ENCODE measurements around the gene OGFOD3. TPM values are rescaled to one million over a fixed set of nuclear protein-coding genes. Genes with fewer than 3 reads are reported as not detected.
A peak's percentile ranks its signal among the peaks of the same experiment; 100 is the strongest.

Gene OGFOD3
- total and polyA plus RNA-seq, 9 of the 15 experiments (the other 6 are each of a cell fraction or from before 2014, with no cell fraction given): 0.69 to 44.7 (median 18.9) TPM

DNA sequence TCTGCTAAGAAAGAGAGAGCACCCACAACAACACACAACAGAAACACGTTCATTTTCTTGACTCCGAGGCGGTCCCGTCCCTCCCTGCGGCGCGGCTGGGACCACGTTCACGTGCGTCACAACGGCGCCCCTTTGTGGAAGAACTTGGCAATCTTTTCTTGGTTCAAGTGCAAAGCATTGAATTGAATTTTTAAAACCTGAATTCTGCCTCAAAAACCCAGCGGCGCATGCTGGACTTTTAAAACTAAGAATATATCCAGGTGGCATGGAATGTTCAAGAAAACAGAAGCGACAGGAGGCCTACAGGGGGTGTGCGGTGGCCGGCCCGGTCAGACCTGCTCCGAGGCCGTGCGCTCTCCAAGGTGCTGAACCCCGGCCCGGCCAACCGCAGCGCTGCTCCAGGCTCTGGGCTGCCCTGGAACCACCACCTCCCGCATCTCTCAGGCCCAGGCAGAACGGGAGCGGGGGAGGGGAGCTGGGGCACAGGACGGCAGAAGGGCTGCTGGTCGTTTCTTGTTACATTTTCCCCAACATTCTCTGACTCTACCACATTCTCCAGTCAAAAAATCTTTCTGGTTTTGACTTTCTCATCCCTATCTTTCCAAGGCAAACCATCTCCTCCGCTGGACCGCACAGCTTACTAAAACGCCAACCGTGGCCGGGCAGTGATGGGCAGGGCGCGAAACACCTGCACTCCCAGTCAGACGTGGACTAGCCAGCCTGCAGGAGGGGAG lies 3.7 kb downstream of the OGFOD3 start (continued):
- no peak for TF ChIP-seq RUNX1 (IDR thresholded peaks at IDR 0.05; ENCODE audit: low read depth)
- TF ChIP-seq, protein P1, sequence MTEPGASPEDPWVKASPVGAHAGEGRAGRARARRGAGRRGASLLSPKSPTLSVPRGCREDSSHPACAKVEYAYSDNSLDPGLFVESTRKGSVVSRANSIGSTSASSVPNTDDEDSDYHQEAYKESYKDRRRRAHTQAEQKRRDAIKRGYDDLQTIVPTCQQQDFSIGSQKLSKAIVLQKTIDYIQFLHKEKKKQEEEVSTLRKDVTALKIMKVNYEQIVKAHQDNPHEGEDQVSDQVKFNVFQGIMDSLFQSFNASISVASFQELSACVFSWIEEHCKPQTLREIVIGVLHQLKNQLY (CRISPR knock-in tag; conservative IDR thresholded peaks at IDR 0.05): peak in 1 of 2 experiments; percentile 91; a peak in 2 of 4 replicates
- no peak for TF ChIP-seq BCL6 (CRISPR knock-in tag; IDR thresholded peaks at IDR 0.05)
- TF ChIP-seq, protein P2, sequence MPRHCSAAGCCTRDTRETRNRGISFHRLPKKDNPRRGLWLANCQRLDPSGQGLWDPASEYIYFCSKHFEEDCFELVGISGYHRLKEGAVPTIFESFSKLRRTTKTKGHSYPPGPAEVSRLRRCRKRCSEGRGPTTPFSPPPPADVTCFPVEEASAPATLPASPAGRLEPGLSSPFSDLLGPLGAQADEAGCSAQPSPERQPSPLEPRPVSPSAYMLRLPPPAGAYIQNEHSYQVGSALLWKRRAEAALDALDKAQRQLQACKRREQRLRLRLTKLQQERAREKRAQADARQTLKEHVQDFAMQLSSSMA (CRISPR knock-in tag; IDR thresholded peaks at IDR 0.05): no peak
- TF ChIP-seq CTBP1 (IDR thresholded peaks at IDR 0.05; ENCODE audit: borderline replicate concordance): peak; percentile 64; the same call in 1 of the 2 replicates
- no peak for TF ChIP-seq PPARD (CRISPR knock-in tag; IDR thresholded peaks at IDR 0.05)
- no peak for TF ChIP-seq PHF20 (IDR thresholded peaks at IDR 0.05; ENCODE audit: partially characterized antibody)
- TF ChIP-seq SAP30 (IDR thresholded peaks at IDR 0.05; ENCODE audit: borderline replicate concordance, insufficient read depth, low read depth, low read length, poor library complexity, severe bottlenecking): peak; percentile 74
- TF ChIP-seq MCM5 (IDR thresholded peaks at IDR 0.05; ENCODE audit: low read depth): no peak
- TF ChIP-seq POLR2A (conservative IDR thresholded peaks at IDR 0.05): no peak
- TF ChIP-seq, protein P3, sequence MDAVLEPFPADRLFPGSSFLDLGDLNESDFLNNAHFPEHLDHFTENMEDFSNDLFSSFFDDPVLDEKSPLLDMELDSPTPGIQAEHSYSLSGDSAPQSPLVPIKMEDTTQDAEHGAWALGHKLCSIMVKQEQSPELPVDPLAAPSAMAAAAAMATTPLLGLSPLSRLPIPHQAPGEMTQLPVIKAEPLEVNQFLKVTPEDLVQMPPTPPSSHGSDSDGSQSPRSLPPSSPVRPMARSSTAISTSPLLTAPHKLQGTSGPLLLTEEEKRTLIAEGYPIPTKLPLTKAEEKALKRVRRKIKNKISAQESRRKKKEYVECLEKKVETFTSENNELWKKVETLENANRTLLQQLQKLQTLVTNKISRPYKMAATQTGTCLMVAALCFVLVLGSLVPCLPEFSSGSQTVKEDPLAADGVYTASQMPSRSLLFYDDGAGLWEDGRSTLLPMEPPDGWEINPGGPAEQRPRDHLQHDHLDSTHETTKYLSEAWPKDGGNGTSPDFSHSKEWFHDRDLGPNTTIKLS (IDR thresholded peaks at IDR 0.05; ENCODE audit: borderline replicate concordance, low read depth): no peak
- TF ChIP-seq, protein P4, sequence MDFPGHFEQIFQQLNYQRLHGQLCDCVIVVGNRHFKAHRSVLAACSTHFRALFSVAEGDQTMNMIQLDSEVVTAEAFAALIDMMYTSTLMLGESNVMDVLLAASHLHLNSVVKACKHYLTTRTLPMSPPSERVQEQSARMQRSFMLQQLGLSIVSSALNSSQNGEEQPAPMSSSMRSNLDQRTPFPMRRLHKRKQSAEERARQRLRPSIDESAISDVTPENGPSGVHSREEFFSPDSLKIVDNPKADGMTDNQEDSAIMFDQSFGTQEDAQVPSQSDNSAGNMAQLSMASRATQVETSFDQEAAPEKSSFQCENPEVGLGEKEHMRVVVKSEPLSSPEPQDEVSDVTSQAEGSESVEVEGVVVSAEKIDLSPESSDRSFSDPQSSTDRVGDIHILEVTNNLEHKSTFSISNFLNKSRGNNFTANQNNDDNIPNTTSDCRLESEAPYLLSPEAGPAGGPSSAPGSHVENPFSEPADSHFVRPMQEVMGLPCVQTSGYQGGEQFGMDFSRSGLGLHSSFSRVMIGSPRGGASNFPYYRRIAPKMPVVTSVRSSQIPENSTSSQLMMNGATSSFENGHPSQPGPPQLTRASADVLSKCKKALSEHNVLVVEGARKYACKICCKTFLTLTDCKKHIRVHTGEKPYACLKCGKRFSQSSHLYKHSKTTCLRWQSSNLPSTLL (IDR thresholded peaks at IDR 0.05): no peak
- TF ChIP-seq ZNF316 (IDR thresholded peaks at IDR 0.05): no peak
- TF ChIP-seq, protein P5, sequence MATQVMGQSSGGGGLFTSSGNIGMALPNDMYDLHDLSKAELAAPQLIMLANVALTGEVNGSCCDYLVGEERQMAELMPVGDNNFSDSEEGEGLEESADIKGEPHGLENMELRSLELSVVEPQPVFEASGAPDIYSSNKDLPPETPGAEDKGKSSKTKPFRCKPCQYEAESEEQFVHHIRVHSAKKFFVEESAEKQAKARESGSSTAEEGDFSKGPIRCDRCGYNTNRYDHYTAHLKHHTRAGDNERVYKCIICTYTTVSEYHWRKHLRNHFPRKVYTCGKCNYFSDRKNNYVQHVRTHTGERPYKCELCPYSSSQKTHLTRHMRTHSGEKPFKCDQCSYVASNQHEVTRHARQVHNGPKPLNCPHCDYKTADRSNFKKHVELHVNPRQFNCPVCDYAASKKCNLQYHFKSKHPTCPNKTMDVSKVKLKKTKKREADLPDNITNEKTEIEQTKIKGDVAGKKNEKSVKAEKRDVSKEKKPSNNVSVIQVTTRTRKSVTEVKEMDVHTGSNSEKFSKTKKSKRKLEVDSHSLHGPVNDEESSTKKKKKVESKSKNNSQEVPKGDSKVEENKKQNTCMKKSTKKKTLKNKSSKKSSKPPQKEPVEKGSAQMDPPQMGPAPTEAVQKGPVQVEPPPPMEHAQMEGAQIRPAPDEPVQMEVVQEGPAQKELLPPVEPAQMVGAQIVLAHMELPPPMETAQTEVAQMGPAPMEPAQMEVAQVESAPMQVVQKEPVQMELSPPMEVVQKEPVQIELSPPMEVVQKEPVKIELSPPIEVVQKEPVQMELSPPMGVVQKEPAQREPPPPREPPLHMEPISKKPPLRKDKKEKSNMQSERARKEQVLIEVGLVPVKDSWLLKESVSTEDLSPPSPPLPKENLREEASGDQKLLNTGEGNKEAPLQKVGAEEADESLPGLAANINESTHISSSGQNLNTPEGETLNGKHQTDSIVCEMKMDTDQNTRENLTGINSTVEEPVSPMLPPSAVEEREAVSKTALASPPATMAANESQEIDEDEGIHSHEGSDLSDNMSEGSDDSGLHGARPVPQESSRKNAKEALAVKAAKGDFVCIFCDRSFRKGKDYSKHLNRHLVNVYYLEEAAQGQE (IDR thresholded peaks at IDR 0.05; ENCODE audit: borderline replicate concordance): peak; percentile 100
- TF ChIP-seq, protein P5 (CRISPR knock-in tag; IDR thresholded peaks at IDR 0.05; ENCODE audit: low read depth): peak; percentile 99
